Tibial nerve (tissue), 4 donors: ENCODE data around the gene MTNR1B. TPM values are rescaled to one million over a fixed set of nuclear protein-coding genes. Genes with fewer than 3 reads are reported as not detected.

Experiments
- DNase-seq, 2 donors: peaks; one replicate each; pipeline ENCODE4 v3.0.0-alpha.2; 2019; ENCODE audit warnings: low spot score in 2 of 2
- H3K27ac ChIP-seq, 4 donors: fragments of 200-600 bp; sonication (generic) in 3 of 4; one replicate each; pipeline ENCODE4 v1.5.1; 2017 to 2019; ENCODE audit warnings: mild to moderate bottlenecking in 1 of 4
- H3K27me3 ChIP-seq, 2 donors: fragments of 200-600 bp; sonication (generic) in 1 of 2; one replicate each; pipeline versions ENCODE4 v1.5.1 to v1.6.0; 2017 to 2019
- H3K36me3 ChIP-seq, 3 donors: fragments of 200-600 bp; sonication (generic); one replicate each; pipeline ENCODE4 v1.5.1; 2018 to 2019
- H3K4me1 ChIP-seq, 4 donors: fragments of 200-600 bp; sonication (generic) in 3 of 4; one replicate each; pipeline ENCODE4 v1.5.1; 2017 to 2019
- H3K4me3 ChIP-seq, 4 donors: fragments of 200-600 bp; sonication (generic) in 3 of 4; one replicate each; pipeline ENCODE4 v1.5.1; 2017 to 2019; ENCODE audit warnings: mild to moderate bottlenecking in 1 of 4, moderate library complexity in 1 of 4
- H3K9me3 ChIP-seq, 4 donors: fragments of 200-600 bp; sonication (generic) in 3 of 4; one replicate each; pipeline ENCODE4 v1.5.1; 2017 to 2019
- EP300 ChIP-seq, 2 donors: sonication (generic); formaldehyde crosslinking; IDR thresholded peaks; one replicate each; pipeline ENCODE4 v1.6.1; 2017; ENCODE audit warnings: antibody characterized with exemption in 2 of 2, mild to moderate bottlenecking in 1 of 2
- POLR2A ChIP-seq, 2 donors: fragments of 450-650 bp; IDR thresholded peaks; one replicate each; pipeline ENCODE4 v1.6.1; 2017; ENCODE audit warnings: antibody characterized with exemption in 2 of 2, mild to moderate bottlenecking in 2 of 2, moderate library complexity in 2 of 2
- WGBS, 2 donors: methylation state at CpG; one replicate each; pipeline ENCODE4 v1.1.5; 2018; 5-methylcytosine and 5-hydroxymethylcytosine counted together
- total RNA-seq, 4 donors: library from RNA; depleted of rRNA; stranded (reverse); fragments of >200 nt; gene quantifications; one replicate each; pipeline ENCODE4 v1.1.0, GENCODE V29; 2016
- TF ChIP-seq, protein P1 (sequence below), 5 experiments: fragments of 200-600 bp in 3 of 5; fragments of 450-650 bp in 2 of 5; sonication (generic) in 3 of 5; IDR thresholded peaks; one replicate each; pipeline ENCODE4 v1.5.1; 2016 to 2019; ENCODE audit warnings: antibody characterized with exemption in 5 of 5, mild to moderate bottlenecking in 3 of 5, moderate library complexity in 2 of 5

The MTNR1B gene
- total RNA-seq, 4 donors from 2014 or later, result not detected

DNA sequence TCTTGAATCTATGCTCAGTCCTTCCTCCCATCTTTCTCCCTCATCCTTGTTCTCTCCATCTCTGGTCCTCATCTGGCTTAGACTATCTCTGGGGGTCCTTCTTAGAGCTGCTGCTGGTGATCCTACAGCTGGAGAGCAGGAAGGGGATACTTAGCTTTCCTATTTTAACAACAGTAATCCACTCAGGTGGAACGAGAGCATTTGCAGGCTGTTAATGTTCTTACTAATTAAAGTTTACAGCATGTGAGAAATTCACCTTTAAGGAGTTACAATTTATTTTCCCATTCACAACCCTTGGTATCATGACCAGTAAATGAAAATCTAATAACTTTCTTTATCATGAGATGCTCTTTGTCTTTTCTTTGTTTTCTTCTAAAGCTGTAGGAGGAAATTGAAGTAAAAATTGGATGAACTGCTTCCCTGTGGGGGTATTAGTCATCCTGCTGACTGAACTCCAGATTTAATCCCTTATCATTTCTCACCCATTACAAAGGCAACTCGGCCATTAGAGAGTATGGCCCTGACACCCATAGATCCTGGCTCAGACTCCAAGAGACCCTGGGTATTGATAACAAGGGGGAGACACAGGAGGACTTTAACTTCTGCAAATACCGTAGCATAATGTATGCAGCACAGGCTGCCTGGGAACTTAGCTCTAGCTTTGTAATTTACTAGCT lies 37.6 kb upstream of the MTNR1B start:
- TF ChIP-seq POLR2A (IDR thresholded peaks at IDR 0.05) (no peak), EP300 (IDR thresholded peaks at IDR 0.05) (no peak)
- TF ChIP-seq, protein P1, sequence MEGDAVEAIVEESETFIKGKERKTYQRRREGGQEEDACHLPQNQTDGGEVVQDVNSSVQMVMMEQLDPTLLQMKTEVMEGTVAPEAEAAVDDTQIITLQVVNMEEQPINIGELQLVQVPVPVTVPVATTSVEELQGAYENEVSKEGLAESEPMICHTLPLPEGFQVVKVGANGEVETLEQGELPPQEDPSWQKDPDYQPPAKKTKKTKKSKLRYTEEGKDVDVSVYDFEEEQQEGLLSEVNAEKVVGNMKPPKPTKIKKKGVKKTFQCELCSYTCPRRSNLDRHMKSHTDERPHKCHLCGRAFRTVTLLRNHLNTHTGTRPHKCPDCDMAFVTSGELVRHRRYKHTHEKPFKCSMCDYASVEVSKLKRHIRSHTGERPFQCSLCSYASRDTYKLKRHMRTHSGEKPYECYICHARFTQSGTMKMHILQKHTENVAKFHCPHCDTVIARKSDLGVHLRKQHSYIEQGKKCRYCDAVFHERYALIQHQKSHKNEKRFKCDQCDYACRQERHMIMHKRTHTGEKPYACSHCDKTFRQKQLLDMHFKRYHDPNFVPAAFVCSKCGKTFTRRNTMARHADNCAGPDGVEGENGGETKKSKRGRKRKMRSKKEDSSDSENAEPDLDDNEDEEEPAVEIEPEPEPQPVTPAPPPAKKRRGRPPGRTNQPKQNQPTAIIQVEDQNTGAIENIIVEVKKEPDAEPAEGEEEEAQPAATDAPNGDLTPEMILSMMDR (IDR thresholded peaks at IDR 0.05), result no peak
- no peaks in the 10 kb centered on the region for H3K9me3 ChIP-seq
- WGBS, 2 donors, result 42 to 54% methylated on average over 3 of the region's 3 CpGs
- no peaks in the 10 kb centered on the region for H3K27me3 ChIP-seq
- H3K4me1 ChIP-seq, result no peaks in the 10 kb centered on the region
- no peak for DNase-seq
- H3K4me3 ChIP-seq, result no peak overlapping the region
- no peak overlapping the region for H3K27ac ChIP-seq
- no peaks in the 10 kb centered on the region for H3K36me3 ChIP-seq

DNA sequence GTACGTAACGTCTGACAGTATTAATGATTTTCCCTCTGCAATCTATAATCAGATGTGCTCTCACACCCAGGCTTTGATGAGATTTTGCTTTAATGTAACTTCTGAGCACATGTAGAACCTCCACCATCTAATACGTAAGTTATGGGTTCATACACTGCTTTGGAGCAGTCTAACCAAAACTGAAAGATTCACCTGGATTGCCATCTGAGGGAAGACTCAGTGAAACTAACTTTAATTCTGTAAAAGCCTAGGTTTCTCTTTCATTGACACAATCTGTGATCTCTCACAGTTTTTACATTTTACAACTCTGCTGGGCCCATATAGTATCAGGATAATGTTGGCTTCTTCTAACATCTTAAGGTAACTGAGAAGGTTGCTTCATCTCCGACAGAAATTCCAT lies 30.1 kb upstream of the MTNR1B start:
- WGBS, 2 donors, result 83 to 86% methylated on average over 4 of the region's 4 CpGs
- Histone ChIP-seq H3K4me1 (no peaks in the 10 kb centered on the region), H3K36me3 (no peaks in the 10 kb centered on the region), H3K4me3 (no peak overlapping the region), H3K27ac (no peak overlapping the region), H3K27me3 (no peaks in the 10 kb centered on the region), H3K9me3 (no peaks in the 10 kb centered on the region)
- no peak for DNase-seq
- no peak for TF ChIP-seq POLR2A (IDR thresholded peaks at IDR 0.05)
- TF ChIP-seq EP300 (IDR thresholded peaks at IDR 0.05), result no peak
- TF ChIP-seq, protein P1 (IDR thresholded peaks at IDR 0.05), result no peak

DNA sequence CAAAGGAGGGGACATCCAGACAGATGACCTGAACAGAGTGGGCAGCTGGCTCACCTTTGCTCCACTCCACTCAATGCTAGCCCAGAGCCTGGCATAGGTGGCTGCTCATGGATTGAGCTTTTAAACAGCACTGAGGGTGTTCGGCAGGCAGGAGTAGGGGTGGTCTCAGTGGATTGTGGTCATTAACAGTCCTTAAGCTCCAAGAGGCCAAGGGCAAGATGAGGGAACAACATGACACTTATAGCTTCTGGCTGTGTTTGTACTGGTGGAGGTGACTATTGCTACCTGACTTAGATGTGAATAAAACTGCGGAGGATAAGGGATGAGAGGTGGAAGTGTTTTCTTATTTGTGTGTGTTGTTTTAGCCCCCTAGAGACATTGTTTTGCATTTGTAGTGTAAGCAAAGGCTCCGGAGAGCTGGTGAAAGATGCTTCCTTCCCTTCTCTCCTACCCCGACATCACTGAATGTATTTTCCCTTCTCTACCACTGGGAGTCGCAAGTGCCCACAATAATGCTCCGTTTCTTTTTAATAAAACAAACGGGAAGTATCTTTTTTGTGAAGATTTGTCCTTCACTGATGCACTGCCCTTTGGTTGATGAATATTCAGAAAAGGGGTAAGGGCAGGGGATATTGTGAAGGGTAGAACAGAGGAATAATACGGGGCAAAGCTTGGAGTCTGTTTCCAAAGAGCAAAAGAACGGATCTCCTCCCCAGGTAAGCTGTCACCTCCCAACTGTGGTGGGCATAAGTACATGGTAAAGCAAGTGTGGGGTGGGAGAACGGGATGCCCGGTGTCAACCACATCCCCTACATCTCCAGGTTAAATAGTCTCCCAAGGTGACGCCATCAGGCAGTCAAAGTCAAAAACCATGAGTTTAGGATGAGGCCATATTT lies 27.5 kb upstream of the MTNR1B start:
- no peak for TF ChIP-seq POLR2A (IDR thresholded peaks at IDR 0.05)
- TF ChIP-seq EP300 (IDR thresholded peaks at IDR 0.05), result no peak
- TF ChIP-seq, protein P1 (IDR thresholded peaks at IDR 0.05), result peak in 3 of 5 experiments; percentile 26 to 35 (median 30)
- Histone ChIP-seq H3K9me3 (no peaks in the 10 kb centered on the region), H3K4me3 (no peak overlapping the region), H3K4me1 (no peaks in the 10 kb centered on the region), H3K27me3 (no peaks in the 10 kb centered on the region), H3K36me3 (no peaks in the 10 kb centered on the region), H3K27ac (no peak overlapping the region)
- DNase-seq, result no peak
- WGBS, 2 donors, result 34 to 37% methylated on average over 12 of the region's 12 CpGs

DNA sequence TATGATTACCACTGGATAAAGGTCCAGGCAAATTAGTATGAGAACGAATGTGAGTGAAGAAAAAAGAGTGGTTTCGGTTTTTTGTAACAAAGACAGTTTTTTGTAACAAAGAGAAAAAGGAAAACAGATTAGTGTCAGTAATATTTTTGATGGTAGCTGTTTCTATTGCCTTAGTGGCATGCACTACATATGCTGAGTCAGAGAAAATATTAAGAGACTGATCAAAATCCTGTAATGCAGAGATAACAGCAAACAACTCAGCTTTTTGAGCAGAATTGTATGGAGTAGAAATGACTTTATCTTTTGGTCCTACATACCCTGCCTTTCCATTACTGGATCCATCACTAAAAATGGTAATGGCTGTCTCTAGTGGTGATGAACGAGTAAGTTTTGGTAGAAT lies 22.7 kb upstream of the MTNR1B start:
- TF ChIP-seq, protein P1 (IDR thresholded peaks at IDR 0.05), result no peak
- no peak for TF ChIP-seq POLR2A (IDR thresholded peaks at IDR 0.05)
- no peak for TF ChIP-seq EP300 (IDR thresholded peaks at IDR 0.05)
- no peaks in the 10 kb centered on the region for H3K36me3 ChIP-seq
- WGBS, 2 donors, result 70 to 78% methylated on average over 3 of the region's 3 CpGs
- no peaks in the 10 kb centered on the region for H3K27me3 ChIP-seq
- no peaks in the 10 kb centered on the region for H3K4me1 ChIP-seq
- no peak for DNase-seq
- H3K9me3 ChIP-seq, result peaks cover 0 to 22% (median 2%) of the 10 kb centered on the region in 4 donors
- H3K27ac ChIP-seq, result no peak overlapping the region
- no peak overlapping the region for H3K4me3 ChIP-seq

DNA sequence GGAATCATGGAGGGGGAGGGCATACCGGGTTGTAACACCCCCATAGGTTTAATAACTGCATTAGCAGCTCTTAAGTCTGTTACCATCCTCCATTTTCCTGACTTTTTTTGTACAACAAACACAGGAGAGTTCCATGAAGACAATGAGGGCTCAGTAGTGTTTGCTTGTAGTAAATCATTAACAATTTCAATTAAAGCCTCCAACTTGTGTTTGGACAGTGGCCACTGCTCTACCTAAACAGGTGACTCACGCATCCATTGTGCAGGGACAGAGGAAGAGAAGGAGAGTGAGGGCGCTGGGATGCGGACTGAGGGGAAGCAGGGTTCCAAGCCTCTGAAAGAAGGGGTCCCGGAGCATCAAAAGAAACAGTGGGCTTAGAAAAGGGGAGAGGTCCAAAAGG lies 21.3 kb upstream of the MTNR1B start:
- peaks cover 0 to 22% (median 2%) of the 10 kb centered on the region in 4 donors for H3K9me3 ChIP-seq
- no peaks in the 10 kb centered on the region for H3K36me3 ChIP-seq
- no peak overlapping the region for H3K27ac ChIP-seq
- no peaks in the 10 kb centered on the region for H3K4me1 ChIP-seq
- H3K27me3 ChIP-seq, result no peaks in the 10 kb centered on the region
- no peak overlapping the region for H3K4me3 ChIP-seq
- 85 to 89% methylated on average over 5 of the region's 5 CpGs for WGBS, 2 donors
- no peak for TF ChIP-seq EP300 (IDR thresholded peaks at IDR 0.05)
- no peak for DNase-seq
